GM12878 (cell line): Measurements from ENCODE around the gene GRIFIN. TPM values are rescaled to one million over a fixed set of nuclear protein-coding genes. Genes with fewer than 3 reads are reported as not detected.

ENCODE experiments used
- ATAC-seq: fragments of 200-7000 bp; cut with Tn5 transposase; 3 replicates; pipeline ENCODE4 v1.9.1; 2020; ENCODE audit warnings: mild to moderate bottlenecking, moderate library complexity
- BruUV-seq: library from RNA; stranded (reverse); fragments of 400-500 nt; replicated peaks from 2 replicates; lab custom pipeline; 2021; lab: Mats Ljungman, UMichigan
- CTCF ChIA-PET: fragments of 300-600 bp; sonication (Branson Sonifier 250); formaldehyde crosslinking; extraction: SDS; loops from one replicate; lab custom pipeline; 2021; ENCODE audit warnings: inconsistent platforms; lab: Yijun Ruan, JAX
- POLR2A ChIA-PET: fragments of 350-600 bp; formaldehyde crosslinking; extraction: SDS; loops from one replicate; lab custom pipeline; 2021; ENCODE audit warnings: inconsistent platforms; lab: Charles Lee
- RAD21 ChIA-PET: fragments of 300-600 bp; sonication (Branson Sonifier 250); formaldehyde crosslinking; loops from one replicate; lab custom pipeline; 2023; ENCODE audit warnings: antibody characterized with exemption; ENCODE audit not compliant: unreplicated experiment; lab: Charles Lee
- SMC1A ChIA-PET: fragments of 300-600 bp; sonication (Branson Sonifier 250); formaldehyde crosslinking; loops from one replicate; lab custom pipeline; 2023; ENCODE audit not compliant: unreplicated experiment, uncharacterized antibody; lab: Charles Lee
- DNase-seq: peaks from one replicate; pipeline ENCODE4 v3.0.0-alpha.2; 2011; ENCODE audit warnings: low read depth, low spot score
- FAIRE-seq: peaks from 3 replicates; lab custom pipeline; 2011; peaks lifted over from hg19 to GRCh38; lab: Jason Lieb, UNC
- H2AFZ ChIP-seq: 2 replicates; pipeline ENCODE4 v1.6.0; 2011; ENCODE audit warnings: low read depth, low read length, control low read depth; ENCODE audit not compliant: control insufficient read depth
- H3K27ac ChIP-seq: 2 replicates; pipeline ENCODE4 v1.5.1; 2011; ENCODE audit warnings: control low read depth; ENCODE audit not compliant: control insufficient read depth, insufficient read depth
- H3K27me3 ChIP-seq, 2 experiments: replicated peaks in 1 of 2; 2 replicates each; pipeline versions ENCODE4 v1.6.0 to v1.6.1; 2011; ENCODE audit warnings: low read length in 1 of 2; ENCODE audit not compliant: control insufficient read depth in 2 of 2, insufficient read depth in 2 of 2
- H3K36me3 ChIP-seq, 2 experiments: 2 replicates each; pipeline ENCODE4 v1.5.1; 2011; ENCODE audit warnings: low read length in 1 of 2; ENCODE audit not compliant: control insufficient read depth in 2 of 2, insufficient read depth in 2 of 2
- H3K4me1 ChIP-seq: 2 replicates; pipeline ENCODE4 v1.6.1; 2011; ENCODE audit warnings: mild to moderate bottlenecking, low read length, moderate library complexity, mixed read lengths; ENCODE audit not compliant: control insufficient read depth, insufficient read depth
- H3K4me2 ChIP-seq: 2 replicates; pipeline ENCODE4 v1.6.0; 2011; ENCODE audit warnings: control low read depth; ENCODE audit not compliant: control insufficient read depth, insufficient read depth
- H3K4me3 ChIP-seq: fragments of 200-600 bp; sonication (generic); 2 replicates; pipeline ENCODE4 v1.5.1; 2016
- H3K79me2 ChIP-seq: 2 replicates; pipeline ENCODE4 v1.6.0; 2011; ENCODE audit warnings: low read length; ENCODE audit not compliant: control insufficient read depth, insufficient read depth
- H3K9ac ChIP-seq: 2 replicates; pipeline ENCODE4 v1.8.0; 2011; ENCODE audit warnings: low read length, control low read depth, mixed read lengths; ENCODE audit not compliant: control insufficient read depth, insufficient read depth
- H3K9me3 ChIP-seq: replicated peaks from 3 replicates; pipeline ENCODE4 v1.5.1; 2011; ENCODE audit warnings: mild to moderate bottlenecking, low read length; ENCODE audit not compliant: control insufficient read depth, insufficient read depth
- H4K20me1 ChIP-seq: 2 replicates; pipeline ENCODE4 v1.6.0; 2011; ENCODE audit not compliant: control insufficient read depth, insufficient read depth
- ASH2L ChIP-seq: fragments of 300-600, 200-600 bp; sonication (generic); IDR thresholded peaks from 2 replicates; pipeline ENCODE4 v1.6.1; 2017; ENCODE audit warnings: low read depth, mild to moderate bottlenecking, borderline replicate concordance
- CHD4 ChIP-seq: fragments of 200-600 bp; sonication (generic); IDR thresholded peaks from 2 replicates; pipeline ENCODE4 v1.6.1; 2016; ENCODE audit warnings: mild to moderate bottlenecking
- E2F8 ChIP-seq: fragments of 450-650 bp; IDR thresholded peaks from 2 replicates; pipeline ENCODE4 v1.6.1; 2018; ENCODE audit warnings: mild to moderate bottlenecking, low read depth, moderate library complexity; ENCODE audit not compliant: partially characterized antibody
- EED ChIP-seq: sonication (generic); IDR thresholded peaks from 2 replicates; pipeline ENCODE4 v1.6.1; 2016; ENCODE audit warnings: antibody characterized with exemption, low read depth
- IKZF2 ChIP-seq, 2 experiments: fragments of 450-650 bp; IDR thresholded peaks; 2 replicates each; pipeline ENCODE4 v1.6.1; 2017; ENCODE audit warnings: mild to moderate bottlenecking in 2 of 2, moderate library complexity in 2 of 2
- IRF4 ChIP-seq: IDR thresholded peaks from 2 replicates; pipeline ENCODE4 v1.6.1; 2011; ENCODE audit warnings: low read depth, low read length
- ZNF622 ChIP-seq: fragments of 450-650 bp; IDR thresholded peaks from 2 replicates; pipeline ENCODE4 v1.6.1; 2017; ENCODE audit warnings: mild to moderate bottlenecking, inconsistent platforms
- WGBS: methylation state at CpG from one replicate; pipeline ENCODE4 v1.1.6; 2016; ENCODE audit warnings: low lambda C conversion rate; ENCODE audit not compliant: insufficient replicate concordance, insufficient coverage; ENCODE audit errors: missing lambda C conversion rate; 5-methylcytosine and 5-hydroxymethylcytosine counted together
- in situ Hi-C: fragments of 300-500 bp; cut with MboI; formaldehyde crosslinking; loops from 9 replicates; pipeline ENCODE4 v1.14.3; 2018; ENCODE audit warnings: mixed read lengths
- intact Hi-C: fragments of 100-400 bp; cut with micrococcal nuclease; formaldehyde crosslinking; loops from one replicate; pipeline ENCODE4 v1.14.2; 2022; ENCODE audit not compliant: unreplicated experiment
- polyA plus RNA-seq, 11 experiments: library from polyadenylated mRNA; depleted of rRNA in 4 of 11; unstranded in 6 of 11; stranded (reverse) in 5 of 11; fragments of >200 nt; fragmentation: Nextera tagmentation in 4 of 11; fragmentation: Illumina TruSeq in 1 of 11; extraction: Ambion mirVana in 4 of 11; extraction: Trizol in 1 of 11; gene quantifications; 1 replicate in 1 of 11; 2 replicates in 10 of 11; pipeline versions ENCODE4 v1.2.1 to v1.2.3, GENCODE V29; 2011 to 2016; ENCODE audit warnings: inconsistent platforms in 2 of 11, missing spikeins in 2 of 11, low read depth in 1 of 11
- total RNA-seq, 4 experiments: library from RNA; depleted of rRNA in 3 of 4; stranded (reverse); fragments of >200 nt in 3 of 4; fragmentation: Illumina TruSeq in 1 of 4; extraction: Trizol in 1 of 4; gene quantifications; 2 replicates each; pipeline versions ENCODE4 v1.2.1 to v1.2.3, GENCODE V29; 2013 to 2021
- TF ChIP-seq, protein P1 (sequence below): IDR thresholded peaks from 2 replicates; pipeline ENCODE4 v1.6.1; 2012; ENCODE audit warnings: low read depth, low read length, improper control_type of control experiment
- TF ChIP-seq, protein P2 (sequence below): fragments of 450-650 bp; IDR thresholded peaks from 2 replicates; pipeline ENCODE4 v1.6.1; 2017; ENCODE audit warnings: mild to moderate bottlenecking, moderate library complexity
- TF ChIP-seq, protein P3 (sequence below): fragments of 450-650 bp; formaldehyde crosslinking; IDR thresholded peaks from 2 replicates; pipeline ENCODE4 v1.4.0; 2022; ENCODE audit warnings: mild to moderate bottlenecking, moderate library complexity

The GRIFIN gene
- total and polyA plus RNA-seq, 10 of the 15 experiments (the other 5 are each of a cell fraction or from before 2014, with no cell fraction given), result not detected

DNA sequence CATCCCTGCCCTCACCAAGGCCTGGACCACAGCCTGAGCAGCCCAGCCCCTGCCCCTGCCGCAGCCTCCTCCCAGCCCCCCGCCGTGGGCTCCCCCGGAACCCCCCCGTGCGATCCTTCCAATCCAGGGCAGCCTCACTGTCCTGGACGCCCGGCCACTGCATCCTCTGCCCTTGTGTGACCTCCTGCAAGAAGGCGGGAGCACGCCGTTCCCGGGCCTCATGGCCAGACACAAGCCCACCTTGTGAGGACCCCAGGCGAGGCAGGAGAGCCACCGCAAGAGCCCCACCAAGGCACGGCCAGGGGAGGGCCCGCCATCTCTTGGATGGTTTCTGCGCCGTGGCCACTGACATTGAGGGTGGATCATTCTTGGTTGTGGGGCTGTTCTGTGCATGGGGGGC is 35.6 kb upstream of the GRIFIN start:
- Histone ChIP-seq H3K9ac (peak overlapping the region; percentile 1; the same call in 1 of the 2 replicates), H3K27ac (no peak overlapping the region)
- intact Hi-C loops, result no loop called here
- no peak for TF ChIP-seq CHD4
- TF ChIP-seq ZNF622, result no peak
- TF ChIP-seq, protein P1, sequence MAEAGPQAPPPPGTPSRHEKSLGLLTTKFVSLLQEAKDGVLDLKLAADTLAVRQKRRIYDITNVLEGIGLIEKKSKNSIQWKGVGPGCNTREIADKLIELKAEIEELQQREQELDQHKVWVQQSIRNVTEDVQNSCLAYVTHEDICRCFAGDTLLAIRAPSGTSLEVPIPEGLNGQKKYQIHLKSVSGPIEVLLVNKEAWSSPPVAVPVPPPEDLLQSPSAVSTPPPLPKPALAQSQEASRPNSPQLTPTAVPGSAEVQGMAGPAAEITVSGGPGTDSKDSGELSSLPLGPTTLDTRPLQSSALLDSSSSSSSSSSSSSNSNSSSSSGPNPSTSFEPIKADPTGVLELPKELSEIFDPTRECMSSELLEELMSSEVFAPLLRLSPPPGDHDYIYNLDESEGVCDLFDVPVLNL, result no peak
- TF ChIP-seq, protein P2, sequence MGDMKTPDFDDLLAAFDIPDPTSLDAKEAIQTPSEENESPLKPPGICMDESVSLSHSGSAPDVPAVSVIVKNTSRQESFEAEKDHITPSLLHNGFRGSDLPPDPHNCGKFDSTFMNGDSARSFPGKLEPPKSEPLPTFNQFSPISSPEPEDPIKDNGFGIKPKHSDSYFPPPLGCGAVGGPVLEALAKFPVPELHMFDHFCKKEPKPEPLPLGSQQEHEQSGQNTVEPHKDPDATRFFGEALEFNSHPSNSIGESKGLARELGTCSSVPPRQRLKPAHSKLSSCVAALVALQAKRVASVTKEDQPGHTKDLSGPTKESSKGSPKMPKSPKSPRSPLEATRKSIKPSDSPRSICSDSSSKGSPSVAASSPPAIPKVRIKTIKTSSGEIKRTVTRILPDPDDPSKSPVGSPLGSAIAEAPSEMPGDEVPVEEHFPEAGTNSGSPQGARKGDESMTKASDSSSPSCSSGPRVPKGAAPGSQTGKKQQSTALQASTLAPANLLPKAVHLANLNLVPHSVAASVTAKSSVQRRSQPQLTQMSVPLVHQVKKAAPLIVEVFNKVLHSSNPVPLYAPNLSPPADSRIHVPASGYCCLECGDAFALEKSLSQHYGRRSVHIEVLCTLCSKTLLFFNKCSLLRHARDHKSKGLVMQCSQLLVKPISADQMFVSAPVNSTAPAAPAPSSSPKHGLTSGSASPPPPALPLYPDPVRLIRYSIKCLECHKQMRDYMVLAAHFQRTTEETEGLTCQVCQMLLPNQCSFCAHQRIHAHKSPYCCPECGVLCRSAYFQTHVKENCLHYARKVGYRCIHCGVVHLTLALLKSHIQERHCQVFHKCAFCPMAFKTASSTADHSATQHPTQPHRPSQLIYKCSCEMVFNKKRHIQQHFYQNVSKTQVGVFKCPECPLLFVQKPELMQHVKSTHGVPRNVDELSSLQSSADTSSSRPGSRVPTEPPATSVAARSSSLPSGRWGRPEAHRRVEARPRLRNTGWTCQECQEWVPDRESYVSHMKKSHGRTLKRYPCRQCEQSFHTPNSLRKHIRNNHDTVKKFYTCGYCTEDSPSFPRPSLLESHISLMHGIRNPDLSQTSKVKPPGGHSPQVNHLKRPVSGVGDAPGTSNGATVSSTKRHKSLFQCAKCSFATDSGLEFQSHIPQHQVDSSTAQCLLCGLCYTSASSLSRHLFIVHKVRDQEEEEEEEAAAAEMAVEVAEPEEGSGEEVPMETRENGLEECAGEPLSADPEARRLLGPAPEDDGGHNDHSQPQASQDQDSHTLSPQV, result no peak
- TF ChIP-seq, protein P3, sequence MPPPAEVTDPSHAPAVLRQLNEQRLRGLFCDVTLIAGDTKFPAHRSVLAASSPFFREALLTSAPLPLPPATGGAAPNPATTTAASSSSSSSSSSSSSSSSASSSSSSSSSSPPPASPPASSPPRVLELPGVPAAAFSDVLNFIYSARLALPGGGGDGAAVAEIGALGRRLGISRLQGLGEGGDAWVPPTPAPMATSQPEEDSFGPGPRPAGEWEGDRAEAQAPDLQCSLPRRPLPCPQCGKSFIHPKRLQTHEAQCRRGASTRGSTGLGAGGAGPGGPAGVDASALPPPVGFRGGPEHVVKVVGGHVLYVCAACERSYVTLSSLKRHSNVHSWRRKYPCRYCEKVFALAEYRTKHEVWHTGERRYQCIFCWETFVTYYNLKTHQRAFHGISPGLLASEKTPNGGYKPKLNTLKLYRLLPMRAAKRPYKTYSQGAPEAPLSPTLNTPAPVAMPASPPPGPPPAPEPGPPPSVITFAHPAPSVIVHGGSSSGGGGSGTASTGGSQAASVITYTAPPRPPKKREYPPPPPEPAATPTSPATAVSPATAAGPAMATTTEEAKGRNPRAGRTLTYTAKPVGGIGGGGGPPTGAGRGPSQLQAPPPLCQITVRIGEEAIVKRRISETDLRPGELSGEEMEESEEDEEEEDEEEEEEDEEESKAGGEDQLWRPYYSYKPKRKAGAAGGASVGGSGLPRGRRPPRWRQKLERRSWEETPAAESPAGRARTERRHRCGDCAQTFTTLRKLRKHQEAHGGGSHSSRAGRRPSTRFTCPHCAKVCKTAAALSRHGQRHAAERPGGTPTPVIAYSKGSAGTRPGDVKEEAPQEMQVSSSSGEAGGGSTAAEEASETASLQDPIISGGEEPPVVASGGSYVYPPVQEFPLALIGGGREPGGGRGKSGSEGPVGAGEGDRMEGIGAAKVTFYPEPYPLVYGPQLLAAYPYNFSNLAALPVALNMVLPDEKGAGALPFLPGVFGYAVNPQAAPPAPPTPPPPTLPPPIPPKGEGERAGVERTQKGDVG (CRISPR knock-in tag), result no peak
- TF ChIP-seq ASH2L, result no peak
- no peak for TF ChIP-seq IRF4
- no peak for TF ChIP-seq EED
- no peak for TF ChIP-seq IKZF2 (IDR thresholded peaks at IDR 0.05)
- TF ChIP-seq E2F8, result no peak
- TF ChIP-seq, all 136 proteins: peak for 0
- H3K36me3 ChIP-seq, result no peaks in the 10 kb centered on the region
- H3K27me3 ChIP-seq, result no peaks in the 10 kb centered on the region
- 28% methylated on average over 11 of the region's 18 CpGs for WGBS
- DNase-seq, result no peak
- in situ Hi-C loops, result no loop called here
- H3K79me2 ChIP-seq, result no peaks in the 10 kb centered on the region
- SMC1A ChIA-PET, result no interaction called here
- no peak overlapping the region for H3K4me3 ChIP-seq
- H3K4me2 ChIP-seq, result 0 out of 2 replicates have a peak overlapping the region, but pooled peaks have one; percentile 64
- H4K20me1 ChIP-seq, result no peaks in the 10 kb centered on the region
- ATAC-seq, result no peak
- H2AFZ ChIP-seq, result peak overlapping the region; percentile 87
- RAD21 ChIA-PET, result interaction anchor here (1.5 kb wide), 1 partner anchor 17 kb away, joined by 5 read pairs; no protein-coding TSS in a partner anchor
- CTCF ChIA-PET, result interaction anchor here (0.8 kb wide), 1 partner anchor 19 kb away, joined by 3 read pairs; no protein-coding TSS in a partner anchor
- BruUV-seq, result no TSS peak
- H3K4me1 ChIP-seq, result peaks cover 38% of the 10 kb centered on the region
- FAIRE-seq, result no peak
- no peaks in the 10 kb centered on the region for H3K9me3 ChIP-seq
- POLR2A ChIA-PET, result interaction anchor here (1.0 to 1.9 kb wide), 3 partner anchors 9 to 17 kb away, joined by 4 to 10 read pairs (median 5); no protein-coding TSS in a partner anchor
